Frontal cortex (tissue), 4 donors: Measurements from ENCODE around the gene GAK. TPM values are rescaled to one million over a fixed set of nuclear protein-coding genes. Genes with fewer than 3 reads are reported as not detected.
"Not testable (repeated sequence)": the region's sequence is repeated elsewhere in the genome, so short reads cannot be mapped to it uniquely, and the experiment has no call there.

ENCODE experiments used
- DNase-seq, 2 donors: peaks; one replicate each; pipeline ENCODE4 v3.0.0; 2012; ENCODE audit warnings: low spot score in 2 of 2
- FAIRE-seq: peaks from 2 replicates; lab custom pipeline; 2012; peaks lifted over from hg19 to GRCh38; lab: Jason Lieb, UNC
- total RNA-seq: library from RNA; depleted of rRNA; stranded (reverse); fragments of >200 nt; gene quantifications from one replicate; pipeline ENCODE4 v1.2.3, GENCODE V29; 2014
- donor health status: control.
- donor health status: control.
- donor health status: control.

Gene GAK
- total RNA-seq, 1 donor from 2014 or later: 38.3 TPM

DNA sequence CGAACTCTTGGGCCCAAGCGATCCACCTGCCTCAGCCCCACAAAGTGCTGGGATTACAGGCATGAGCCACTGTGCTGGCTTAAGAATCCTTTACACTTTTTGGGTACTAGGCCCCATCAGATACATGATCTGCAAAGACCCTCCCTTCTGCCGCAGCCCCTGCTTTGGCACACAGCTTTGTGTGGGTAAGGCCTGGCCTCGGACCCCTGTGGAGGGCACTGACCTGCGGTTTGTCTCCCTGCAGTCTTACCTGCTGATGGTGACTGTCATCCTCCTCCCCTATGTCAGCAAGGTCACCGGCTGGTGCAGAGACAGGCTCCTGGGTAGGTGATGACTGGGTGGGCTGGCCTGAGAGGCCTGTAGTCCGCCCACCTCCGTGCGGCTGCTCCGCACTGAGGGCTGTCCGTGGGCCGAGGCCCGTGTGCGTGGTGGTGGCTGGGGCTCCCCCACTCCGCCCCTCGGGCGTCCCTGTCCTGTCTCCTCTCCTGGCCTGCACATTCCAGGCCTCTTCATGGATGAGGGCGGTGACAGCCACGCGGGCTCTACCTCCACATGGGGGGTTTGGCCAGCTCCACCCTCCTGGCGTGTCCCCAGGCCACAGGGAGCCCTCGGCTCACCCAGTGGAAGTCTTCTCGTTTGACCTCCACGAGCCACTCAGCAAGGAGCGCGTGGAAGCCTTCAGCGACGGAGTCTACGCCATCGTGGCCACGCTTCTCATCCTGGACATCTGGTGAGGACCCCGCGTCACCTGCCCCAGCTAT lies 23.2 kb upstream of the GAK start:
- FAIRE-seq: no peak
- DNase-seq: no peak

GRCh38 chr4:954211-955020 lies 22.3 kb upstream of the GAK start:
- DNase-seq (no peak), FAIRE-seq (no peak)

DNA sequence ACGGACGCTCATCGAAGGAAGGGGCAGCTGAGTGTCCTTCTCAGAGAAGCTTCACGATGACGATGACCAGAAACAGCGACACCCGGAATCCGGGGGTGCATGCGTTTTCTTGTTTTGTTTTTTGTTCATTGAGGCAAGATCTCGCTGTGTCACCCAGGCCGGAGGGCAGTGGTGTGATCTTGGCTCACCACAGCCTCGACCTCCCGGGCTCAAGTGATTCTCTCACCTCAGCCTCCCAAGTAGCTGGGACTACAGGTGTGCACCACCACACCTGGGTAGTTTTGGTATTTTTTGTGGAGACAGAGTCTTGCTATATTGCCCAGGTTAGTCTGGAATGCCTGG lies 21.4 kb upstream of the GAK start:
- DNase-seq: no peak
- FAIRE-seq: no peak

- FAIRE-seq (no peak), DNase-seq (no peak)
Measured at GRCh38 chr4:952881-953573, 20.9 kb upstream of the GAK start.

DNA sequence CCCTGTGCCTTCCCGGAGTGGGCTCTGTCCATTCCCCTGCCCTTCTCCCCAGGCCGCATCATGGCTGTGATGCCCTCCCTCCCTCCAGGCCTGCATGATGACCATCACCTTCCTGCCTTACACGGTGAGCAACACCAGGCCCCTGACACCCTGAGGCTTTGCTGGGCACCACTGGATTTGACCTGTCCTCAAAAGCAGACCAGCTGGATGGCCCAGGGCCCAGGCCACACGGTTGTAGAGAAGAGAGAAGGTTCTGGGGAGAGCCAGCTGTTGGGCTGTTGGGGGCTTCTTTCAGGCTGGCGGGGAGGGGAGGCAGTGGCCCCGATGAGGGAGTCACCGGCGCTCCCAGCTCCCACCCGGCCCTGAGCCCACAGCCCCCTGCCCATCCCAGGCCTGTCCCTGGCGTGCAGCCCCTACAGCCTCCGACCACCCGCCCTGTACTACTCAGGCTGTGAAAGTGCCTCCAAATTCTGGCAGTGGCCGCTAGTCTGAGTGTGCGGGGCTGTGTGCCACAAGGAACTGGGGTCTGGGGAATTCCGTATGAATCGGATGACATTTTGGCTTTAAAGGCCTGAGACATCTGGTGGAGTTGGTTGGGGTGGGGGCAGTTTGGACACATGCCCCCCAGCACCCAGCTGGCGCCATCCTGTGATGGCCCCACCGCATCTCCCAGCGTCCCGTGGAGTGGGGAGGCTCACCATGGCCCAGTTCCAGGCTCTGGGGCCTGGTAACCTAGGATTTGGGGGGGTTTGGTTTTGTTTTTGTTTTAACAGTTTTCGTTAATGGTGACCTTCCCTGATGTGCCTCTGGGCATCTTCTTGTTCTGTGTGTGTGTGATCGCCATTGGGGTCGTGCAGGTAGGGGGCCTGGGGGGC lies 19.7 kb upstream of the GAK start:
- FAIRE-seq (no peak), DNase-seq (no peak)

DNA sequence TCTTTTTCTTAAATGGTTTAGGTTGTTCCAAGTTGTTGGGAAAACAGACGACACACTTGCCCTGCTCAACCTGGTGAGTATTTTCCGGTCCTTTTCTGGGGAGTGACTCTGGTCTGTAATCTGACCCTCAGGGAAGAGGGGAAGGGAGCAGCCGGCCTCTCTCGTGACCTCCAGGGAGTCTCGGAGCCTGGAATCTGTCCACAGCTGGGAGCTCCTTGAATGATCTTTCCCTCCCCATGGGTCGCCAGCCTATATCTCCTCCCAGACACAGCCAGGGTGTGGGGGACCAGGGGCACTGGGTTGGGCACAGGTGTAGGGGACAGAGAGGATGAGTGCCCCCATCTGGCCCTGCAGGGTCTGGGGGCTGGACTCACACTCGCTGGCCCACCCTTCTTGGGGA lies 19.1 kb upstream of the GAK start:
- FAIRE-seq (no peak), DNase-seq (no peak)

- FAIRE-seq (no peak), DNase-seq (no peak)
Measured at GRCh38 chr4:950136-951020, 18.3 kb upstream of the GAK start.

- DNase-seq (no peak), FAIRE-seq (no peak)
Measured at GRCh38 chr4:949656-950055, 17.5 kb upstream of the GAK start.

GRCh38 chr4:948936-949300 lies 16.8 kb upstream of the GAK start:
- FAIRE-seq: no peak
- no peak for DNase-seq

- FAIRE-seq: no peak
Measured at GRCh38 chr4:948101-948935, 16.2 kb upstream of the GAK start.

DNA sequence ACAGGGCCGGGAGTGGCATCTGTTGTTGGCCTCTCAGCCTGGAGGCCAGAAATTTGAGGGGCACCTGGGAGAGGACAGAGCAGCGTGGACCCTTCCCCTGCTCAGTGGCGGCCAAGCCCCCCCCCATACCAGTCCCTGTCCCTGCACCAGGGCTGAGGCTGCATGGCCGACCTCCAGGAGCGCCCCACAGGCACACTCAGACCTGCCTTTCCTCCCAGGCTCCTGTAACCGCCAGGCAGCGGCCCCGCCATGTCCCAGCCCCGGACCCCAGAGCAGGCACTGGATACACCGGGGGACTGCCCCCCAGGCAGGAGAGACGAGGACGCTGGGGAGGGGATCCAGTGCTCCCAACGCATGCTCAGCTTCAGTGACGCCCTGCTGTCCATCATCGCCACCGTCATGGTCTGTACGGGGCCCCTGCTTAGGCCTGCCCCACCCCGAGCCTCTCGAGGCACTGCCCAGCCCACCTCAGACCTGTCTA lies 15.4 kb upstream of the GAK start:
- DNase-seq (no peak), FAIRE-seq (no peak)

More at GRCh38 chr4:948101-948935, 16.2 kb upstream of the GAK start:
- no peak for DNase-seq

DNA sequence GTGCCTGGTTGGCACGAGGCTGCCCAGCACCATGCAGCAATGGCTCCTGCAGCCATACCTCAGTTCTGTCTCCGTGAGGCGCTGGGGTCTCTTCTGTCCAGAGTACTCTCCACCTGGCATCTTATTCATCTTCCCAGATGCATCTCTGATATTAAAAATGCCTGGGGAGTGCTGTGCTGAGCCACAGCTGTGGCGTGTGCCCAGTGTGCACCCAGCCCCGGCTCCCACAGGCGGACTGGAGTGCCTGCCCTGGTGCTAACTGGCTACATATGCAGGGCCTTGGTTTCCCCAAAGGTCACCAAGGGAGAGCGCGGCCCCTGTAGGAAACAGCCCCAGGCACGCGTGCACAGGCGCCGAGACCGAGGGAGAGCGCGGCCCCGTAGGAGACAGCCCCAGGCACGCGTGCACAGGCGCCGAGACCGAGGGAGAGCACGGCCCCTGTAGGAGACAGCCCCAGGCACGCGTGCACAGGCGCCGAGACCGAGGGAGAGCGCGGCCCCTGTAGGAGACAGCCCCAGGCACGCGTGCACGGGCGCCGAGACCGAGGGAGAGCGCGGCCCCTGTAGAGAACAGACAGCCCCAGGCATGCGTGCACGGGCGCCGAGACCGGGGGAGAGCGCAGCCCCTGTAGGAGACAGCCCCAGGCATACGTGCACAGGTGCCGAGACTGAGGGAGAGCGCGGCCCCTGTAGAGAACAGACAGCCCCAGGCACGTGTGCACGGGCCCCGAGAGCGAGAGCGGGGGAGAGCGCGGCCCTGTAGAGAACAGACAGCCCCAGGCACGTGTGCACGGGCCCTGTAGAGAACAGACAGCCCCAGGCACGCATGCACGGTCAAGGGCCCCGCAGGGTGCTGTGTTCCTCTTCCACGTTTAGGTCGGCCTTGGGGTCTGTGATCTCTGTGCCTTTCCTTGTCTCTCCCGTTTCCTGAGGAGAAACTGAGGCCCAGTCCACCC lies 14.7 kb upstream of the GAK start:
- no peak for FAIRE-seq
- DNase-seq: no peak

DNA sequence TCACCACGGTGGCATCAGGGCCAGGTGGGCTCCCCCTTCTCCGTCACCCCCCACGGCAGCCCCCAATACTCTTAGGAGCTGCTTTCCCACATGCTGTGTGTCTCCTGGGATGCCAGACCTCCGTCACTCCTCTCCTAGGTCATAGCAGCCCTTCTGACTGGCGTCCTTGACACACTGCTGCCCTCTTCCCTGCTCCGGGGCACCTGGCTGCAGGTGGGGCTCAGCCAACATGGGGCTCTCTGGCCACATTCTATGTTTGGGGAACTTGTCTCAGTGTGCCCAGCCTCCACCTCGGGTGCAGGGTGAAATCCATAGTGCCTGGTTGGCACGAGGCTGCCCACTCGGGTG lies 14.0 kb upstream of the GAK start:
- DNase-seq (no peak), FAIRE-seq (no peak)

GRCh38 chr4:945274-946102 lies 13.4 kb upstream of the GAK start:
- no peak for DNase-seq
- FAIRE-seq: no peak

DNA sequence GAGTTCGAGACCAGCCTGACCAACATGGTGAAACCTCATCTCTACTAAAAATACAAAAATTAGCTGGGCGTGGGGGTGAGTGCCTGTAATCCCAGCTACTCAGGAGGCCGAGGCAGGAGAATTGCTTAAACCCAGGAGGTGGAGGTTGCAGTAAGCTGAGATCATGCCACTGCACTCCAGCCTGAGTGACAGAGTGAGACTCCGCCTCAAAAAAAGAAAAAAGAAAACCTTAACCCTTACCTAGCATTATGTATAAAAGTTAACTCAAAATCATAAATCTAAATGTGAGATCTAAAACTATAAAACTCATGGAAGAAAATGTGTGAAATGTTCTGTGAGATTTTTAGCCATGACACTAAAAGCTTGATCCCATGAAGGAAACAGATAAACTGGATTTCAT lies 7.4 kb upstream of the GAK start:
- DNase-seq, FAIRE-seq: not testable (repeated sequence)

DNA sequence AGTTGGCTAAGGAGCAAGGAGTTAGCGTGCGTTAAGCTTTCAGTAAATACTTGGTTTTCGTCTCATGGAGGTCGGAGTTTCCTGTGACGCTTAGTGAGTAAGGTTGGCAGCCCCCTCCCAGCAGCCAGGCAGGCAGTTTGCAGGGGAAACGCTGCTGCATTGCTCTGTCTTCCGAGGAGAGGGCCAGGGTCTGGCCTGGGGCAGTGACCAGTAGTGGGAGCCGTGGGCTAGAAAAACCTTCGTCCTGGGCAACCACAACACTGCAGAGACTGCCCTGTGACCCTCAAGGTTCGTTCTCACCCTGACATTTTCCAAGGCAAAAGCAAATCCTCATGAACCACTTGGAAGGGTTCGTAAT lies 576 bp upstream of the GAK start:
- DNase-seq (no peak), FAIRE-seq (no peak)
